HG03442 (cell line): Measurements from ENCODE around the gene TNK1.

Experiments
- ATAC-seq: cut with Tn5 transposase; IDR thresholded peaks from one replicate; pipeline ENCODE4 v1.9.1; 2021; ENCODE audit warnings: mild to moderate bottlenecking, moderate library complexity; ENCODE audit not compliant: unreplicated experiment

Gene TNK1

GRCh38 chr17:7389924-7390910 is 9.3 kb downstream of the TNK1 start:
- no peak for ATAC-seq

DNA sequence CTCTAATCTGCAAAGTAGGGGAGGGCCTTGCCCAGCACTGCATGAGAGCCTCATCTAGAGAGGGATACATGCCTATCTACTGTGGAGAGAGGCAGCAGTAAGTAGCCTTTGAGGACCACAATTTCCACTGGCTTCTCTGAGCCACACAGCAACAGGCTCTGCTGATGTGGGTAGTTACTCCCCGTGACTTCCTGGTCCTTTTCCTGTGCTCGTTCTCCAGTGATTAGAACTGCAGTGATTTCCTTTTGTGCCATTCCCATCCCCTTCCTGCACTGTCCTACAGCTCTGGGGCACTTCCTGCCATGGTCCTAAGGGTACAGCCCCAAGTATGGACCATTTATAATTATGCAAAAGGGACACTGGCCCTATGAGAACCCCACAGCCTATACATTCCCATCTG is 10.4 kb downstream of the TNK1 start:
- no peak for ATAC-seq

DNA sequence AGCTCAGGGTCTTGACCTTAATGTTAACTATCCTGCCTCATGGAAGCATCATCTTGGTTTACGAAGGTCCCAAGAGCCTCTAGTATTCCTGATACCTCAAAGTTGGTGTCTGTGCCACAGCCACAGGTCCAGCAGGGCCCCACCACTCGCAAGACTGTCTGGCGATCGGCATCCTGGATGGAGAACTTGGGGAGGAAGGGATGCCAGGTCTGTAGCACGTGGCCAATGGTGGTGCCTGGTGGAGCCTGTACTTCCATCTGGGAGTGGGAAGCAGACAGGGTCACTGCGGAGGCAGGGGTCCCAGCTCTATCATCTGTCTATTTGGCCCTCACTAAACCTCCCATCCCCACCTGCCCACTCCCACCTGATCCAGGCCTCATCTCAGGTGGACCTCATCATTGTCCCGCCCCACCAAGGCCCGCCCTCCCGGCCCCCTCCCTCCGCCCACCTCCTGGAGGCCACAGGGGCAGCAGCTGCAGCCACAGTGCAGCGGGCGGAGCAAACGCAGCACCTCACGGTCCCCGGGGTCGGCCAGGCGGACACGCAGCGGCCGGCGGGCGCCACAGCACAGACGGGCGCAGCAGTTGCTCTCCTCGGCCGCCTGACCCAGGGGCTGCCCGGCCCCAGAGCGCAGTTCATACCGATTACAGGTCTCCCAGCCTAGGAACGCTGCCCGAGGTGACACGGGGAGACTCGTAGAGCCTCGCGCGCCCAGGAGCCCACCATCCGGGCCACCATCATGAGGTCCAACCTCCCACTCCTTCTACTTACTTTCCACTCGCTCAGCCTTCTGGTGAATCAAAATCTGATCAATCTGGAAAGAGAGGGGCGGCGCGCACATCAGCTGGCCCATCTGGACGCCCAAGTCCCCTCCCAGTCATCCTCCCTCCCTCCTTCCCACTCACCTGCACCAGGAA is 12.1 kb downstream of the TNK1 start:
- no peak for ATAC-seq

GRCh38 chr17:7393613-7394451 is 12.9 kb downstream of the TNK1 start:
- ATAC-seq = peak; percentile 36

GRCh38 chr17:7394452-7395191 is 13.7 kb downstream of the TNK1 start, which contains the start of gene PLSCR3:
PLSCR3 (minus strand) TSS chr17:7394525; CDS start chr17:7394110, 415 bp downstream.
- ATAC-seq = peak; percentile 74

DNA sequence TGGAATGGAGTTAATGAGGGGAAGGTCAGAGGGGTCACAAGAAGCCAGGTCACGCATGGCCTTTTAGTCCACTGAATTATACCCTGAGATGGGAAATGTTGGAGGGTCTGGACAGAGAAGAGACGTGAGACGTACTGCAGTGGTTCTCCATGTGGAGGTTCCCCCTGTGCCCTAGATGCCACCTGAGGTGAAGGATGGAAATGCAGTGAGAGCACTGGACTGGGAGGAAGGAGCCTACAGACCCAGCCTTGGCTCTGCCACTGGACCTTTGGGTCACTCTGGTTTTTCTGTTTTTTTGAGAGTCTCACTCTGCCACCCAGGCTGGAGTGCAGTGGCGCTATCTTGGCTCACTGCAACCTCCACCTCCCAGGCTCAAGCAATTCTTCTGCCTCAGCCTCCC is 15.3 kb downstream of the TNK1 start:
- no peak for ATAC-seq

DNA sequence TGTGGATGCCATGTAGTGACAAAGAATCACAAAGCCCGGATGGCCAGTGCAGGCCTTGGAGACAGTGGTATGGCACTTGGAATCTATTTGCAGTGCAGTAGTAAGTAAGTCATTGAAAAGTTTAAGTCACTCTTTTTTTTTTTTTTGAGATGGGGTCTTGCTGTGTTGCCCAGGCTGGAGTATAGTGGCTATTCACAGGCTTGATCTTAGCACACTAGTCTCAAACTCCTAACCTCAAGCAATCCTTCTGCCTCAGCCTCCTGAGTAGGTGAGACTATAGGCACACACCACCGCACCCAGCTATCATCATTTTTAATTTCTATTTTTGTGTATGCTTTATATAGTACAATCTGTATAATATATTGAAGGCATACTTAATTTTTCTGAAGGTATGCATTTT is 17.7 kb downstream of the TNK1 start:
- no peak for ATAC-seq

DNA sequence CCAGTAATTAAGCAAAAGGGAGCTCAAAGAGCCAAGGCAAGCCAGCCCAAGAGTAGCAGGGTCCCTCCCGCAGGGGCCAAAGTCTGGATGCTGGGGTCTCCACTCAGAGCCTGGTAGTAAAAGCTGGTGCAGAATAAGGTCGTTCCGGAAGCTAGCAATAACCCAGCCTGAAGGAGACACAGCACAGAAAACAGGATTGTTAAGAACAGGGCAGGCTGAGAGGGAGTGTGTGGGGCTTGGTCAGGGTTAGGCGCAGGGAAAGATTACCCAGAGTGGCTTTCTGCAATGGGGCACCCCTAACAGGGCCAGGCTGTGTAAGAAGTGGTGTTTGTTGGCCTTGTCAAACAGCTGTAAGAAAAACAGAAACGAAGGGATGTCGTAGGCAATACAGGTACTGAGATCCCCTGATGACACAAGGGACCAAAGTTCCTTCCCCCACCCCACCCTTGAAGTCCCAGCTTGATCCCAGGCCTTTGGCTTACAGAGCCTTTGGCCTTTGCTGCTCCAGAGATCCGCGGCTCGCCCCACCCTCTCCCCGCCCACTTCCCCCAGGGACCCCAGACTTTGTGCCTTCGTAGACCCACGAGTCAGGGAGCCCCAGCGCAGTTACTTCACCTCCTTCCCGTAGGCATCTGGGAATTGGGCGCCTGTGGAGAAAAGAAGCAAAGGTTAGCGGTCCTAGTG is 22.3 kb downstream of the TNK1 start:
- ATAC-seq = no peak

GRCh38 chr17:7403727-7403976 is 22.8 kb downstream of the TNK1 start:
- ATAC-seq = no peak

GRCh38 chr17:7403977-7404736 is 23.3 kb downstream of the TNK1 start, which contains the start of gene TMEM256:
TMEM256 (minus strand) TSS chr17:7404097; CDS start chr17:7404084, 13 bp downstream.
- peak; percentile 88 for ATAC-seq

GRCh38 chr17:7404737-7405349 is 24.0 kb downstream of the TNK1 start:
- no peak for ATAC-seq

GRCh38 chr17:7405350-7406234 is 24.7 kb downstream of the TNK1 start:
- no peak for ATAC-seq

- no peak for ATAC-seq
Observed at GRCh38 chr17:7406235-7406825, 25.4 kb downstream of the TNK1 start.

DNA sequence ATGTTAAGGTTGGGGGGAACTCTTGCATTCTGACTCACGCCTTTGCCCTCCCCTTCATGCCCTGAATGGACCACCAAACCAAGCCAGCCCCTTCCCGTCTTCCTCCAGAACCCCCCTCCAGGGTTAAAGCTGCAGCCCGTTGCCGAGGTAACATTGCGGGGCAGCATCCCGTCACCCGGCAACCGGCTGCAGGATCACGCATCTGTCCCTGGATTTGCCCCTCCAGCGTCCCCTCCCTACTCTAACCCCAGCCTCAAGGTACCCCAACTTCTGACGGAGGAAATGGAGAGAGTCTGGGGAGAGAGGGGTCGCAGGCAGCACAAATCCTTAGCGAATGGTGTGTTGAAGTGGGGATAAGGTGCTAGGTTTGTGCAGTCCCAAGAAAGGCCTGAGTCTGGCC is 26.2 kb downstream of the TNK1 start:
- no peak for ATAC-seq

DNA sequence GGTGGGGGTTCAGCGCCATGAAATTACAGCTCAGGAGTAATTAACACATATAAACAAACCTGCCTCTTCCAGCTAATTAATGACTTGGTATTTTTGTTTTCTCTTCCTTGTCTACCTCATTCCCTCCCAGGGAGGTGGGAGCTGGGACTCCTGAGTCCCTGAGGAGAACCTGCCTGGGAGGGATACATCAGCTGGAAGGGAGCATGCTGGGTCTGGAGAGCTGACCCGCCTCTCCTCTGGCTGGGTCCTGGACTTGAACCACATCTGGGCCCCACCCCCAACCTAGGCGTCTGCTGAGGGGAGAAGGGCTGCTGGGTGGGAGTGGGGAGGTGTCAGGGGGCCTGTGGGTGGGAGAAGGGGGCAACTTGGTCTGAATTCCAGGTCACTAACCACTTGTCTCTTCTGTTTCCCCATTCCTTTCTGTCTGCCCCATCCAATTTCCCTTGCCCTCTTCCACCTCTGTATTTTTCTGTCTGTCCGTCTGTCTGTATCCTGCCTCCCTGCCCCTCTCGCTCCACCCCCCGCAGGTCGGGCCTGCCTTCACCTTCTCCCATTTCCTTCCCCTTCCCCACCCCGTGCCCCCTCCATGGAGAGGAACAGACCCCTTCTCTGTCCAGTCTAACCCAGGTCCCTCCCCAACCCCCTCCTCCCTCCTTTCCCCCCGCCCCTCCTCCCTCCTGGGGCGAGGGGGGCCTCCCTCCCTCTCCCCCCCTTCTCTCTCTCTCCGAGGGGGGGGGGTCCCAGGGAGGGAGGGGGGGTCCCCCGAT is 26.8 kb downstream of the TNK1 start, which contains the start of gene NLGN2:
NLGN2 (plus strand) TSS at position 361 of the 767 bp plus-strand sequence. CDS start 411 bp downstream, outside the sequence.
- no peak for ATAC-seq

GRCh38 chr17:7408252-7408727 is 27.4 kb downstream of the TNK1 start:
- ATAC-seq = no peak
